Fibroblast of skin of left quadriceps (primary cell): ENCODE measurements around the gene CRYGS.
"Not testable (repeated sequence)": the region's sequence is repeated elsewhere in the genome, so short reads cannot be mapped to it uniquely, and the experiment has no call there.

ENCODE experiments used
- DNase-seq, 2 experiments: peaks; one replicate each; pipeline ENCODE4 v3.0.0-alpha.2; 2013; ENCODE audit warnings: low read depth in 2 of 2

CRYGS gene

GRCh38 chr3:186544281-186544680 is at the start of gene CRYGS:
Gene CRYGS (minus strand): TSS chr3:186544380. CDS start chr3:186544326, 54 bp downstream.
- DNase-seq, result no peak

- no peak for DNase-seq
These were observed 49.7 kb upstream of the CRYGS start for GRCh38 chr3:186593862-186594261.

GRCh38 chr3:186592682-186593081 is 48.5 kb upstream of the CRYGS start:
- no peak for DNase-seq

- no peak for DNase-seq
These were observed 46.6 kb upstream of the CRYGS start for GRCh38 chr3:186590580-186591295.

- no peak for DNase-seq
These were observed 45.8 kb upstream of the CRYGS start for GRCh38 chr3:186589856-186590579.

GRCh38 chr3:186589121-186589520 is 44.9 kb upstream of the CRYGS start:
- peak in 1 of 2 experiments; percentile 4 for DNase-seq

GRCh38 chr3:186588632-186589031 is 44.5 kb upstream of the CRYGS start:
- DNase-seq, result no peak

- DNase-seq, result no peak
These were observed 43.0 kb upstream of the CRYGS start for GRCh38 chr3:186587183-186587582.

GRCh38 chr3:186586245-186586644 is 42.1 kb upstream of the CRYGS start:
- not testable (repeated sequence) for DNase-seq

GRCh38 chr3:186583831-186584230 is 39.7 kb upstream of the CRYGS start:
- no peak for DNase-seq

- DNase-seq, result no peak
These were observed 38.4 kb upstream of the CRYGS start for GRCh38 chr3:186582541-186582940.

GRCh38 chr3:186580785-186581184 is 36.6 kb upstream of the CRYGS start:
- no peak for DNase-seq

GRCh38 chr3:186577521-186577920 is 33.3 kb upstream of the CRYGS start:
- no peak for DNase-seq

- no peak for DNase-seq
These were observed 27.4 kb upstream of the CRYGS start for GRCh38 chr3:186571644-186572013.

GRCh38 chr3:186570941-186571643 is 26.9 kb upstream of the CRYGS start:
- DNase-seq, result no peak

GRCh38 chr3:186570096-186570940 is 26.1 kb upstream of the CRYGS start, which contains the start of gene DNAJB11:
Gene DNAJB11 (plus strand): TSS chr3:186570720. CDS start chr3:186570898, 178 bp downstream.
- DNase-seq, result peak; percentile 100

- DNase-seq, result no peak
These were observed 25.6 kb upstream of the CRYGS start for GRCh38 chr3:186569779-186570095.

GRCh38 chr3:186569361-186569760 is 25.2 kb upstream of the CRYGS start:
- not testable (repeated sequence) for DNase-seq

- peak; percentile 73 to 78 for DNase-seq
These were observed 23.1 kb upstream of the CRYGS start, which contains the start of gene TBCCD1 for GRCh38 chr3:186567072-186567921. Gene TBCCD1 (minus strand): TSS chr3:186567339. CDS start chr3:186564329, 3,010 bp downstream.

GRCh38 chr3:186566772-186567071 is 22.5 kb upstream of the CRYGS start:
- DNase-seq, result no peak

- no peak for DNase-seq
These were observed 20.4 kb upstream of the CRYGS start for GRCh38 chr3:186564586-186564985.
